PC-9 (cell line): ENCODE results near the gene EDAR. TPM values are rescaled to one million over a fixed set of nuclear protein-coding genes. Genes with fewer than 3 reads are reported as not detected.
A peak's percentile ranks its signal among the peaks of the same experiment; 100 is the strongest.

Source experiments
- BruUV-seq: library from RNA; stranded (reverse); fragments of 400-500 nt; replicated peaks from 2 replicates; lab custom pipeline; 2021; lab: Mats Ljungman, UMichigan
- CTCF ChIA-PET: fragments of 300-600 bp; sonication (Branson Sonifier 250); formaldehyde crosslinking; loops from one replicate; lab custom pipeline; 2022; ENCODE audit warnings: antibody characterized with exemption; lab: Charles Lee
- POLR2A ChIA-PET: fragments of 300-600 bp; sonication (Branson Sonifier 250); formaldehyde crosslinking; loops from one replicate; lab custom pipeline; 2022; ENCODE audit warnings: antibody characterized with exemption; ENCODE audit not compliant: unreplicated experiment; lab: Charles Lee
- DNase-seq, 2 experiments: peaks; one replicate each; pipeline versions ENCODE4 v3.0.0 to v3.0.0-alpha.2; 2015 to 2022; ENCODE audit warnings: mixed read lengths in 1 of 2
- H2AFZ ChIP-seq: fragments of 200-600 bp; sonication (generic); 2 replicates; pipeline ENCODE4 v1.8.1; 2017; ENCODE audit warnings: antibody characterized with exemption
- H3F3A ChIP-seq: fragments of 200-600 bp; sonication (generic); 2 replicates; pipeline ENCODE4 v1.8.1; 2017; ENCODE audit warnings: antibody characterized with exemption, mild to moderate bottlenecking, low read depth; ENCODE audit not compliant: insufficient read depth
- H3K27ac ChIP-seq: fragments of 200-600 bp; sonication (generic); 2 replicates; pipeline ENCODE4 v1.6.1; 2016; ENCODE audit warnings: mixed run types
- H3K27me3 ChIP-seq: fragments of 200-600 bp; sonication (generic); 2 replicates; pipeline ENCODE4 v1.6.1; 2016; ENCODE audit warnings: low read depth, mixed run types; ENCODE audit not compliant: insufficient read depth
- H3K36me3 ChIP-seq: fragments of 200-600 bp; sonication (generic); 2 replicates; pipeline ENCODE4 v1.6.1; 2016; ENCODE audit warnings: low read depth, mixed run types
- H3K4me1 ChIP-seq: fragments of 200-600 bp; sonication (generic); replicated peaks from 2 replicates; pipeline ENCODE4 v1.6.1; 2016; ENCODE audit warnings: mixed run types; ENCODE audit not compliant: insufficient read depth
- H3K4me2 ChIP-seq: fragments of 200-600 bp; sonication (generic); 2 replicates; pipeline ENCODE4 v1.6.1; 2017; ENCODE audit warnings: mixed run types
- H3K4me3 ChIP-seq: fragments of 200-600 bp; sonication (generic); 2 replicates; pipeline ENCODE4 v1.6.1; 2016; ENCODE audit warnings: mixed run types
- H3K79me2 ChIP-seq: fragments of 200-600 bp; sonication (generic); 2 replicates; pipeline ENCODE4 v1.6.1; 2017; ENCODE audit warnings: low read depth, mixed run types
- H3K9me2 ChIP-seq: fragments of 200-600 bp; sonication (generic); 2 replicates; pipeline ENCODE4 v1.8.1; 2017; ENCODE audit warnings: mild to moderate bottlenecking; ENCODE audit not compliant: insufficient read depth
- H3K9me3 ChIP-seq: fragments of 200-600 bp; sonication (generic); 2 replicates; pipeline ENCODE4 v1.8.1; 2016; ENCODE audit warnings: low read depth; ENCODE audit not compliant: insufficient read depth
- H4K20me1 ChIP-seq: fragments of 200-600 bp; sonication (generic); 2 replicates; pipeline ENCODE4 v1.8.1; 2017; ENCODE audit not compliant: insufficient read depth
- CTCF ChIP-seq: fragments of 200-600 bp; sonication (generic); conservative IDR thresholded peaks from 2 replicates; pipeline ENCODE4 v1.6.1; 2017; ENCODE audit warnings: mixed run types, antibody characterized with exemption, mild to moderate bottlenecking, moderate library complexity
- EZH2 ChIP-seq: fragments of 200-600 bp; sonication (generic); IDR thresholded peaks from 2 replicates; pipeline ENCODE4 v1.8.0; 2017; ENCODE audit warnings: antibody characterized with exemption, low read depth
- intact Hi-C: fragments of 100-400 bp; cut with micrococcal nuclease; formaldehyde crosslinking; loops from one replicate; pipeline ENCODE4 v1.10.0; 2022; ENCODE audit not compliant: unreplicated experiment
- total RNA-seq: library from RNA; stranded (reverse); gene quantifications from 2 replicates; pipeline ENCODE4 v1.2.3, GENCODE V29; 2021

EDAR gene
- total RNA-seq, 1 experiment from 2014 or later, result not detected

- ChIA-PET CTCF (interaction anchor here (0.6 kb wide), 1 partner anchor 8 kb away, joined by 3 read pairs; no protein-coding TSS in a partner anchor), POLR2A (interaction anchor here (0.6 kb wide), 1 partner anchor 14 kb away, joined by 5 read pairs; no protein-coding TSS in a partner anchor)
- Histone ChIP-seq H3K4me3 (no peak overlapping the region), H3K79me2 (no peaks in the 10 kb centered on the region), H3K36me3 (no peaks in the 10 kb centered on the region), H3K9me3 (no peaks in the 10 kb centered on the region), H3K4me2 (no peak overlapping the region), H3K9me2 (no peaks in the 10 kb centered on the region), H2AFZ (no peak overlapping the region), H4K20me1 (no peaks in the 10 kb centered on the region), H3K4me1 (no peaks in the 10 kb centered on the region), H3F3A (no peaks in the 10 kb centered on the region), H3K27me3 (no peaks in the 10 kb centered on the region), H3K27ac (no peak overlapping the region)
- no TSS peak for BruUV-seq
- no peak for TF ChIP-seq EZH2
- no peak for TF ChIP-seq CTCF
- DNase-seq, result peak; percentile 11 to 44
- intact Hi-C loops, result loop anchor here (1.0 kb wide), 1 partner anchor 272 kb away; no protein-coding TSS in a partner anchor
Observed at GRCh38 chr2:108853421-108853820, 135.6 kb downstream of the EDAR start.

GRCh38 chr2:108852375-108852774 is 136.6 kb downstream of the EDAR start:
- Histone ChIP-seq H3K4me2 (no peak overlapping the region), H3K9me3 (no peaks in the 10 kb centered on the region), H3K27ac (no peak overlapping the region), H3K4me3 (no peak overlapping the region), H3K27me3 (no peaks in the 10 kb centered on the region), H3K79me2 (no peaks in the 10 kb centered on the region), H2AFZ (no peak overlapping the region), H4K20me1 (no peaks in the 10 kb centered on the region), H3K9me2 (no peaks in the 10 kb centered on the region), H3K36me3 (no peaks in the 10 kb centered on the region), H3K4me1 (no peaks in the 10 kb centered on the region), H3F3A (no peaks in the 10 kb centered on the region)
- no TSS peak for BruUV-seq
- ChIA-PET POLR2A (no interaction called here), CTCF (no interaction called here)
- intact Hi-C loops, result no loop called here
- DNase-seq, result no peak
- TF ChIP-seq CTCF (no peak), EZH2 (no peak)

GRCh38 chr2:108847000-108847399 is 142.0 kb downstream of the EDAR start:
- Histone ChIP-seq H3K4me1 (no peaks in the 10 kb centered on the region), H3K36me3 (no peaks in the 10 kb centered on the region), H3K9me2 (no peaks in the 10 kb centered on the region), H4K20me1 (no peaks in the 10 kb centered on the region), H3K27me3 (no peaks in the 10 kb centered on the region), H3K9me3 (no peaks in the 10 kb centered on the region), H3K4me2 (no peak overlapping the region), H3F3A (no peaks in the 10 kb centered on the region), H2AFZ (no peak overlapping the region), H3K27ac (no peak overlapping the region), H3K79me2 (no peaks in the 10 kb centered on the region), H3K4me3 (no peak overlapping the region)
- no peak for DNase-seq
- CTCF ChIA-PET, result interaction anchor here (0.6 kb wide), 2 partner anchors 314 to 827 kb away, joined by 3 read pairs; no protein-coding TSS in a partner anchor
- no peak for TF ChIP-seq CTCF
- POLR2A ChIA-PET, result no interaction called here
- intact Hi-C loops, result no loop called here
- no TSS peak for BruUV-seq
